Endothelial cell of coronary artery (primary cell): Measurements from ENCODE around the gene CCL11. TPM values are rescaled to one million over a fixed set of nuclear protein-coding genes. Genes with fewer than 3 reads are reported as not detected.

ENCODE experiments used
- total RNA-seq: library from RNA; depleted of rRNA; stranded (reverse); fragments of >200 nt; gene quantifications from 2 replicates; pipeline ENCODE4 v1.2.3, GENCODE V29; 2014

The CCL11 gene
- not detected in 2 replicates for total RNA-seq

DNA sequence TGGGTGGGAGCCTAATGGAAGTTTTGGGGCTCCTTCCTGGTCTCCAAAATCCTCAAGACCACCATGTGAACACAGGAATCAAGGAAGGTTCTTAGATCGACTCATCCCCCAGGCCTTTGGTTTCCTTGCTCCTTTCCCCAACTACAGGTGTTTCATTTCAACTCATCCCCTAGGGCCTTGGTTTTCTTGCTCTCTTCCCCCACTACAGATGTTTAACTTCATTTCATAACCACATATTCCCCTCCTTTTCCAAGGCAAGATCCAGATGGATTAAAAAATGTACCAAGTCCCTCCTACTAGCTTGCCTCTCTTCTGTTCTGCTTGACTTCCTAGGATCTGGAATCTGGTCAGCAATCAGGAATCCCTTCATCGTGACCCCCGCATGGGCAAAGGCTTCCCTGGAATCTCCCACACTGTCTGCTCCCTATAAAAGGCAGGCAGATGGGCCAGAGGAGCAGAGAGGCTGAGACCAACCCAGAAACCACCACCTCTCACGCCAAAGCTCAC lies at the start of gene CCL11:
CCL11 (plus strand) TSS at position 457 of the 507 bp plus-strand sequence. CDS start 67 bp downstream, outside the sequence.

DNA sequence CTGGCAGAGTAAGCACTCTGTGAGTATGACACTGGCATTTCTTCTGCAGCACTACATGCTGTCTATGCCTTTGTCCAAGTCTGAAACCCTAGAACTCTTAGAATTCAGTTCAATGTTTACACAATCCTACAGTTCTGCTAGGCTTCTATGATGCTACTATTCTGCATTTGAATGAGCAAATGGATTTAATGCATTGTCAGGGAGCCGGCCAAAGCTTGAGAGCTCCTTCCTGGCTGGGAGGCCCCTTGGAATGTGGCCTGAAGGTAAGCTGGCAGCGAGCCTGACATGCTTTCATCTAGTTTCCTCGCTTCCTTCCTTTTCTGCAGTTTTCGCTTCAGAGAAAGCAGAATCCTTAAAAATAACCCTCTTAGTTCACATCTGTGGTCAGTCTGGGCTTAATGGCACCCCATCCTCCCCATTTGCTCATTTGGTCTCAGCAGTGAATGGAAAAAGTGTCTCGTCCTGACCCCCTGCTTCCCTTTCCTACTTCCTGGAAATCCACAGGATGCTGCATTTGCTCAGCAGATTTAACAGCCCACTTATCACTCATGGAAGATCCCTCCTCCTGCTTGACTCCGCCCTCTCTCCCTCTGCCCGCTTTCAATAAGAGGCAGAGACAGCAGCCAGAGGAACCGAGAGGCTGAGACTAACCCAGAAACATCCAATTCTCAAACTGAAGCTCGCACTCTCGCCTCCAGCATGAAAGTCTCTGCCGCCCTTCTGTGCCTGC lies 30.7 kb upstream of the CCL11 start, which contains the start of gene CCL2:
CCL2 (plus strand) TSS at position 635 of the 730 bp plus-strand sequence; CDS start at position 700, 65 bp downstream.

DNA sequence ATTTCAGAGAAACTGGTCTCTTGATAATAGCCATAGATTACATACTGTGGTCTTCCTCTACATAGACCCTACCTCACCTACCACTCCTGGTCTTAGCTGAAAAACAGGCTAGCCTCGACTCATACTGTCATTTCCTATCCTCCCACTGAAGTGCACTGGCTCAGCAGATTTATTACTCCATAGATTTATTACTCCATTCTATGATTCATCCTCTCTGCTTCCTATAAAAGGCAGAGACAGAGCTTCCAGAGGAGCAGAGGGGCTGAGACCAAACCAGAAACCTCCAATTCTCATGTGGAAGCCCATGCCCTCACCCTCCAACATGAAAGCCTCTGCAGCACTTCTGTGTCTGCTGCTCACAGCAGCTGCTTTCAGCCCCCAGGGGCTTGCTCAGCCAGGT lies 15.6 kb upstream of the CCL11 start, which contains the start of gene CCL7:
CCL7 (plus strand) TSS at position 253 of the 400 bp plus-strand sequence; CDS start at position 323, 70 bp downstream.

DNA sequence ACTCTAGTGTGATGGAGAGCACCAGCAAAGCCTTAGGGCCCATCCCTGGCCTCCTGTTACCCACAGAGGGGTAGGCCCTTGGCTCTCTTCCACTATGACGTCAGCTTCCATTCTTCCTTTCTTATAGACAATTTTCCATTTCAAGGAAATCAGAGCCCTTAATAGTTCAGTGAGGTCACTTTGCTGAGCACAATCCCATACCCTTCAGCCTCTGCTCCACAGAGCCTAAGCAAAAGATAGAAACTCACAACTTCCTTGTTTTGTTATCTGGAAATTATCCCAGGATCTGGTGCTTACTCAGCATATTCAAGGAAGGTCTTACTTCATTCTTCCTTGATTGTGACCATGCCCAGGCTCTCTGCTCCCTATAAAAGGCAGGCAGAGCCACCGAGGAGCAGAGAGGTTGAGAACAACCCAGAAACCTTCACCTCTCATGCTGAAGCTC lies 33.5 kb downstream of the CCL11 start, which contains the start of gene CCL8:
CCL8 (plus strand) TSS at position 397 of the 445 bp plus-strand sequence. CDS start 67 bp downstream, outside the sequence.

Other genes starting within 250 kb of the CCL11 start
- gene CCL2, start 30.5 kb upstream of the CCL11 start, total RNA-seq, result 50.9 and 78.8 TPM in 2 replicates
- gene CCL7, start 15.5 kb upstream of the CCL11 start, total RNA-seq, result not detected in 2 replicates
- gene CCL8, start 33.7 kb downstream of the CCL11 start, total RNA-seq, result not detected in 2 replicates
- not detected in 2 replicates for gene CCL13, start 70.7 kb downstream of the CCL11 start, total RNA-seq
- 0.09 TPM in 1 of 2 replicates, not detected in the other for gene CCL1, start 77.5 kb downstream of the CCL11 start, total RNA-seq